H1 (cell line): ENCODE results near the gene FKBP1A. TPM values are rescaled to one million over a fixed set of nuclear protein-coding genes. Genes with fewer than 3 reads are reported as not detected.

Experiments
- CTCF ChIA-PET: fragments of 300-600 bp; sonication (Branson Sonifier 250); formaldehyde crosslinking; loops from one replicate; lab custom pipeline; 2021; ENCODE audit not compliant: partially characterized antibody; lab: Charles Lee
- POLR2A ChIA-PET: fragments of 300-600 bp; sonication (Branson Sonifier 250); formaldehyde crosslinking; loops from one replicate; lab custom pipeline; 2021; ENCODE audit warnings: inconsistent platforms; ENCODE audit not compliant: partially characterized antibody; lab: Charles Lee
- DNase-seq, 2 experiments: peaks; one replicate each; pipeline versions ENCODE4 v3.0.0 to v3.0.0-alpha.2; 2010 to 2022; ENCODE audit warnings: low spot score in 2 of 2, low read depth in 1 of 2, mixed read lengths in 1 of 2
- FAIRE-seq: peaks from 2 replicates; lab custom pipeline; 2011; peaks lifted over from hg19 to GRCh38; lab: Jason Lieb, UNC
- H2AFZ ChIP-seq: 2 replicates; pipeline ENCODE4 v1.8.1; 2012; ENCODE audit warnings: low read length, inconsistent platforms
- H2AK5ac ChIP-seq: 2 replicates; pipeline ENCODE4 v1.6.1; 2013; ENCODE audit warnings: low read depth, low read length
- H2BK120ac ChIP-seq: replicated peaks from 2 replicates; pipeline ENCODE3; 2013; ENCODE audit warnings: low read depth, low read length, inconsistent platforms
- H2BK12ac ChIP-seq: 2 replicates; pipeline ENCODE4 v1.6.1; 2013; ENCODE audit warnings: low read depth, low read length
- H2BK15ac ChIP-seq: 2 replicates; pipeline ENCODE4 v1.6.1; 2013; ENCODE audit warnings: low read length
- H2BK20ac ChIP-seq: 2 replicates; pipeline ENCODE4 v1.6.1; 2013; ENCODE audit warnings: low read length
- H2BK5ac ChIP-seq: 2 replicates; pipeline ENCODE4 v1.6.1; 2013; ENCODE audit warnings: low read depth, low read length
- H3K14ac ChIP-seq: 2 replicates; pipeline ENCODE4 v1.6.1; 2013; ENCODE audit warnings: inconsistent platforms; ENCODE audit not compliant: insufficient read length
- H3K18ac ChIP-seq: 2 replicates; pipeline ENCODE4 v1.6.1; 2013; ENCODE audit warnings: low read length; ENCODE audit errors: extremely low read depth
- H3K23ac ChIP-seq: 2 replicates; pipeline ENCODE4 v1.6.1; 2013; ENCODE audit warnings: inconsistent platforms; ENCODE audit not compliant: insufficient read length
- H3K23me2 ChIP-seq: 2 replicates; pipeline ENCODE4 v1.6.1; 2013; ENCODE audit warnings: low read depth, low read length
- H3K27ac ChIP-seq: 2 replicates; pipeline ENCODE4 v1.6.1; 2011; ENCODE audit warnings: low read depth, low read length, inconsistent platforms
- H3K27me3 ChIP-seq, 4 experiments: replicated peaks in 1 of 4; 1 replicate in 1 of 4; 2 replicates in 3 of 4; pipeline versions ENCODE4 v1.6.1 to v1.8.1; 2011 to 2013; ENCODE audit warnings: low read length in 3 of 4, mild to moderate bottlenecking in 3 of 4, inconsistent platforms in 2 of 4, mixed read lengths in 2 of 4, moderate library complexity in 1 of 4; ENCODE audit not compliant: control insufficient read depth in 3 of 4, insufficient read depth in 3 of 4; ENCODE audit errors: extremely low read depth in 1 of 4
- H3K36me3 ChIP-seq, 4 experiments: 2 replicates each; pipeline versions ENCODE4 v1.6.1 to v1.8.1; 2011 to 2013; ENCODE audit warnings: mild to moderate bottlenecking in 4 of 4, low read length in 3 of 4, moderate library complexity in 2 of 4, control low read depth in 1 of 4, inconsistent platforms in 1 of 4; ENCODE audit not compliant: insufficient read depth in 4 of 4, control insufficient read depth in 2 of 4
- H3K4ac ChIP-seq: replicated peaks from 2 replicates; pipeline ENCODE3; 2013; ENCODE audit warnings: low read length, low read depth, mixed read lengths, inconsistent platforms; ENCODE audit not compliant: insufficient read length
- H3K4me1 ChIP-seq, 4 experiments: replicated peaks in 1 of 4; 1 replicate in 1 of 4; 2 replicates in 3 of 4; pipeline versions ENCODE4 v1.6.1 to v1.8.1; 2011 to 2013; ENCODE audit warnings: low read length in 3 of 4, inconsistent platforms in 2 of 4, mixed read lengths in 1 of 4; ENCODE audit not compliant: insufficient read depth in 4 of 4, control insufficient read depth in 3 of 4
- H3K4me2 ChIP-seq, 2 experiments: 2 replicates each; pipeline versions ENCODE4 v1.6.1 to v1.8.1; 2011 to 2013; ENCODE audit warnings: low read depth in 2 of 2, low read length in 2 of 2, control low read depth in 1 of 2, inconsistent platforms in 1 of 2, mild to moderate bottlenecking in 1 of 2; ENCODE audit not compliant: insufficient read depth in 1 of 2
- H3K4me3 ChIP-seq, 4 experiments: fragments of 200-600, 300-600 bp in 1 of 4; sonication (generic), shearing (Covaris generic), sonication (Bioruptor Twin) in 1 of 4; 2 replicates each; pipeline versions ENCODE4 v1.5.1 to v1.8.1; 2011 to 2016; ENCODE audit warnings: low read length in 4 of 4, low read depth in 3 of 4, control low read depth in 2 of 4, inconsistent platforms in 2 of 4, mild to moderate bottlenecking in 2 of 4, mixed read lengths in 1 of 4, moderate library complexity in 1 of 4; ENCODE audit not compliant: insufficient read depth in 2 of 4; ENCODE audit errors: extremely low read depth in 1 of 4
- H3K56ac ChIP-seq: replicated peaks from 2 replicates; pipeline ENCODE3; 2013; ENCODE audit warnings: low read depth, mild to moderate bottlenecking, mixed read lengths, low read length, inconsistent platforms; ENCODE audit not compliant: insufficient read length
- H3K79me1 ChIP-seq: 2 replicates; pipeline ENCODE4 v1.6.1; 2013; ENCODE audit warnings: low read depth, low read length, control low read depth
- H3K79me2 ChIP-seq, 2 experiments: 2 replicates each; pipeline versions ENCODE4 v1.6.1 to v1.8.1; 2012 to 2013; ENCODE audit warnings: low read length in 2 of 2, mild to moderate bottlenecking in 2 of 2, inconsistent platforms in 1 of 2; ENCODE audit not compliant: insufficient read depth in 2 of 2, control insufficient read depth in 1 of 2
- H3K9ac ChIP-seq, 4 experiments: replicated peaks in 1 of 4; 1 replicate in 1 of 4; 2 replicates in 3 of 4; pipeline versions ENCODE4 v1.6.1 to v1.8.1; 2011 to 2013; ENCODE audit warnings: low read depth in 3 of 4, low read length in 3 of 4, control low read depth in 2 of 4, mild to moderate bottlenecking in 2 of 4, moderate library complexity in 2 of 4, inconsistent platforms in 1 of 4; ENCODE audit errors: extremely low read depth in 1 of 4
- H3K9me3 ChIP-seq, 2 experiments: 2 replicates each; pipeline versions ENCODE4 v1.6.1 to v1.8.1; 2012 to 2013; ENCODE audit warnings: mild to moderate bottlenecking in 2 of 2, moderate library complexity in 2 of 2, control low read depth in 1 of 2, inconsistent platforms in 1 of 2, low read depth in 1 of 2, low read length in 1 of 2, mixed read lengths in 1 of 2; ENCODE audit not compliant: insufficient read depth in 2 of 2
- H4K20me1 ChIP-seq, 2 experiments: replicated peaks in 1 of 2; 2 replicates each; pipeline versions ENCODE3 to v1.8.1; 2011 to 2013; ENCODE audit warnings: inconsistent platforms in 2 of 2, low read length in 2 of 2, mild to moderate bottlenecking in 1 of 2; ENCODE audit not compliant: insufficient read depth in 2 of 2, control insufficient read depth in 1 of 2
- H4K5ac ChIP-seq: 2 replicates; pipeline ENCODE4 v1.6.1; 2013; ENCODE audit warnings: low read length, low read depth, mixed read lengths, inconsistent platforms; ENCODE audit not compliant: insufficient read length
- H4K8ac ChIP-seq: 2 replicates; pipeline ENCODE4 v1.8.0; 2013; ENCODE audit warnings: mild to moderate bottlenecking, moderate library complexity, low read length, inconsistent platforms; ENCODE audit not compliant: insufficient read depth; ENCODE audit errors: extremely low read depth
- H4K91ac ChIP-seq: replicated peaks from 2 replicates; pipeline ENCODE3; 2013; ENCODE audit warnings: low read length, mixed read lengths, inconsistent platforms; ENCODE audit not compliant: insufficient read length
- ATF3 ChIP-seq: IDR thresholded peaks from 2 replicates; pipeline ENCODE4 v1.6.1; 2011; ENCODE audit warnings: low read depth, mild to moderate bottlenecking, low read length; ENCODE audit not compliant: insufficient read depth
- EGR1 ChIP-seq: IDR thresholded peaks from 2 replicates; pipeline ENCODE4 v1.6.1; 2011; ENCODE audit warnings: low read depth, low read length, borderline replicate concordance
- WGBS, 2 experiments: shearing (Covaris generic) in 1 of 2; methylation state at CpG; one replicate each; pipeline versions ENCODE4 v1.1.6 to v1.1.7; 2013 to 2015; ENCODE audit warnings: low lambda C conversion rate in 2 of 2, mixed read lengths in 2 of 2, inconsistent platforms in 1 of 2, low coverage in 1 of 2, missing lambda C conversion rate in 1 of 2; ENCODE audit not compliant: insufficient replicate concordance in 2 of 2, insufficient coverage in 1 of 2, insufficient read length in 1 of 2; ENCODE audit errors: extremely low coverage in 1 of 2, missing lambda C conversion rate in 1 of 2; 5-methylcytosine and 5-hydroxymethylcytosine counted together
- polyA plus RNA-seq, 7 experiments: library from polyadenylated mRNA; depleted of rRNA in 3 of 7; stranded (reverse) in 5 of 7; unstranded in 2 of 7; fragments of >200 nt in 5 of 7; fragments of 200-250 nt in 2 of 7; gene quantifications; 1 replicate in 5 of 7; 2 replicates in 1 of 7; 4 replicates in 1 of 7; pipeline versions ENCODE4 v1.2.1 to v1.2.3, GENCODE V29; 2011 to 2013; ENCODE audit warnings: missing spikeins in 2 of 7, mixed read lengths in 2 of 7
- total RNA-seq: library from RNA; stranded (reverse); fragmentation: NEBNext Ultra II Directional; extraction: Animal tissue kit (Norgen Biotek cat#: 25700); gene quantifications from 2 replicates; pipeline ENCODE4 v1.2.1, GENCODE V29; 2021

Gene FKBP1A
- total and polyA plus RNA-seq, 2 of the 8 experiments (the other 6 are each of a cell fraction or from before 2014, with no cell fraction given), result 250 to 685 TPM

GRCh38 chr20:1320902-1321653, 71.8 kb downstream of the FKBP1A start:
- Histone ChIP-seq H3K9me3 (no peaks in the 10 kb centered on the region), H2BK5ac (no peak overlapping the region), H4K8ac (no peak overlapping the region; the same call in 1 of the 2 replicates), H3K4me2 (no peak overlapping the region), H3K4me3 (no peak overlapping the region), H2AFZ (no peak overlapping the region), H3K23ac (no peak overlapping the region), H3K18ac (no peak overlapping the region), H3K27ac (no peak overlapping the region), H4K5ac (no peak overlapping the region), H3K23me2 (peaks cover 7% of the 10 kb centered on the region), H3K9ac (no peak overlapping the region; a peak in 1 of 7 replicates), H3K4ac (no peak overlapping the region), H2BK120ac (no peak overlapping the region)
- FAIRE-seq, result no peak
- CTCF ChIA-PET, result interaction anchor here (1.0 to 3.6 kb wide), 8 partner anchors 9 to 183 kb away, joined by 3 to 28 read pairs (median 4); no protein-coding TSS in a partner anchor
- POLR2A ChIA-PET, result interaction anchor here (0.9 to 2.4 kb wide), 3 partner anchors 11 to 106 kb away, joined by 3 to 6 read pairs (median 4); no protein-coding TSS in a partner anchor
- TF ChIP-seq ATF3, result no peak
- no peak for TF ChIP-seq EGR1
- TF ChIP-seq, all 59 proteins: peak for 0
- H2BK20ac ChIP-seq, result no peak overlapping the region
- peaks cover under 1 to 8% of the 10 kb centered on the region in 2 experiments; a peak in 3 of 4 replicates for H3K79me2 ChIP-seq
- DNase-seq, result no peak
- WGBS, 2 experiments, result 81% methylated on average over 13 of the region's 17 CpGs; no CpG with 5 or more reads in 1 of the 2 experiments
- no peak overlapping the region for H2BK15ac ChIP-seq
- no peaks in the 10 kb centered on the region for H3K36me3 ChIP-seq
- H2AK5ac ChIP-seq, result no peak overlapping the region
- peaks cover 0 to 1% of the 10 kb centered on the region in 2 experiments for H4K20me1 ChIP-seq
- no peak overlapping the region for H3K56ac ChIP-seq
- H2BK12ac ChIP-seq, result no peak overlapping the region
- H3K79me1 ChIP-seq, result peaks cover 1% of the 10 kb centered on the region; the same call in 1 of the 2 replicates
- no peaks in the 10 kb centered on the region; a peak in 2 of 7 replicates for H3K27me3 ChIP-seq
- peaks cover 0 to 2% (median under 1%) of the 10 kb centered on the region in 4 experiments; a peak in 3 of 7 replicates for H3K4me1 ChIP-seq
- no peak overlapping the region for H3K14ac ChIP-seq
- no peak overlapping the region for H4K91ac ChIP-seq
